Ascending aorta (tissue), 2 donors: ENCODE measurements around the gene RALA. TPM values are rescaled to one million over a fixed set of nuclear protein-coding genes. Genes with fewer than 3 reads are reported as not detected.

Source experiments
- DNase-seq, 2 donors: peaks; one replicate each; pipeline ENCODE4 v3.0.0-alpha.2; 2019; ENCODE audit warnings: low spot score in 2 of 2
- H3K27ac ChIP-seq, 2 donors: fragments of 200-600 bp; sonication (generic); one replicate each; pipeline ENCODE4 v1.5.1; 2016 to 2017; ENCODE audit warnings: mild to moderate bottlenecking in 1 of 2
- H3K27me3 ChIP-seq: fragments of 200-600 bp; sonication (generic); one replicate; pipeline ENCODE4 v1.5.1; 2017
- H3K36me3 ChIP-seq, 2 donors: fragments of 200-600 bp; sonication (generic); one replicate each; pipeline ENCODE4 v1.5.1; 2016
- H3K4me1 ChIP-seq, 2 donors: fragments of 200-600 bp; sonication (generic); one replicate each; pipeline ENCODE4 v1.5.1; 2016 to 2017; ENCODE audit warnings: mild to moderate bottlenecking in 1 of 2
- H3K4me3 ChIP-seq, 2 donors: fragments of 200-600 bp; sonication (generic); one replicate each; pipeline ENCODE4 v1.5.1; 2016 to 2017; ENCODE audit warnings: mild to moderate bottlenecking in 1 of 2
- H3K9me3 ChIP-seq, 2 donors: fragments of 200-600 bp; sonication (generic); one replicate each; pipeline ENCODE4 v1.5.1; 2016
- CTCF ChIP-seq, 3 experiments: fragments of 200-600 bp in 2 of 3; fragments of 450-650 bp in 1 of 3; sonication (generic) in 2 of 3; IDR thresholded peaks; one replicate each; pipeline ENCODE4 v1.5.1; 2016 to 2019; ENCODE audit warnings: antibody characterized with exemption in 3 of 3, mild to moderate bottlenecking in 1 of 3, moderate library complexity in 1 of 3
- intact Hi-C: fragments of 100-400 bp; cut with DNase I; formaldehyde crosslinking; loops from one replicate; pipeline ENCODE4 v1.15.1; 2023
- total RNA-seq: library from RNA; depleted of rRNA; stranded (reverse); fragments of >200 nt; gene quantifications from one replicate; pipeline ENCODE4 v1.1.0, GENCODE V29; 2016

RALA gene
- total RNA-seq, 1 donor from 2014 or later = 6.0 TPM

GRCh38 chr7:39734633-39735004 is 111.2 kb downstream of the RALA start:
- H3K4me3 ChIP-seq = peak overlapping the region; percentile 66 to 76

GRCh38 chr7:39735903-39736302 is 112.5 kb downstream of the RALA start:
- H3K4me1 ChIP-seq = peaks cover 0 to 9% of the 10 kb centered on the region in 2 donors
- H3K27me3 ChIP-seq = no peaks in the 10 kb centered on the region
- no peak overlapping the region for H3K27ac ChIP-seq
- no peaks in the 10 kb centered on the region for H3K9me3 ChIP-seq
- intact Hi-C loops = no loop called here
- H3K4me3 ChIP-seq = no peak overlapping the region
- DNase-seq = no peak
- no peaks in the 10 kb centered on the region for H3K36me3 ChIP-seq
- no peak for TF ChIP-seq CTCF (IDR thresholded peaks at IDR 0.05)

More at GRCh38 chr7:39734633-39735004, 111.2 kb downstream of the RALA start:
- Histone ChIP-seq H3K27ac (no peak overlapping the region), H3K27me3 (no peaks in the 10 kb centered on the region), H3K36me3 (no peaks in the 10 kb centered on the region), H3K9me3 (no peaks in the 10 kb centered on the region), H3K4me1 (peaks cover 0 to 9% of the 10 kb centered on the region in 2 donors)
- TF ChIP-seq CTCF (IDR thresholded peaks at IDR 0.05) = no peak
- intact Hi-C loops = loop anchor here (5.0 kb wide), 2 partner anchors 167 to 213 kb away; partner anchors contain the start of gene YAE1
- DNase-seq = no peak

DNA sequence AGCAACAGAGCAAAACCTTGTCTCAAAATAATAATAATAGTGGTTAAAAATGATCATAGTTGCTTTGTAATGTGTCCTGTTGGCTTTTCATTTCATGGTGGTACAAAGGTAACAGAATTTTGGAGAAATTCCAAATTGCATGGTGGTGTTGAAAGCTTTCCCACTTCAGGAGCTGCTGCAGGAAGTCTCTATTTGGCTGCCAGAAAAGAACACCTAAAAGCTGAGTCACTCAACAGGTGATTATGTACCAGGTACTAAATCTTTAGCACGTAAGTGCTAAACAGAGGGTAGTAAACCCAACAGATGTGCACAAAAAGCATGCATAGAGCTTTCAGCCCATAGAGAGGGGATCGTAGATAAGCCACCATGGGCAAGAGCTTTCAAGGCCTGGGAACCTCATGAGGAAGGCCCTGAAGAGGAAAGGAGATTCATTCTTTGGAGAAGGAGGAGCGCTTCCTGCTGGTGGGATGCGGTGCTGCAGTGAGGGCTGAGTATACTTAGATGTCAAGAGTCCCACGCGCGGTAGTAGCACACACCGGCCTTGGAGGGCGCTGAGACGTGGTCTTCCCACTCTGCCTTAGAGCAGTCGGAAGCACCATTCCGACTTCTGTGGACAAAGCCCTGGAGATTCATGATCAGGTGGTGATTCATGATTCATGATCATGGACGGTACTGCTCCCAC is 118.7 kb downstream of the RALA start:
- intact Hi-C loops = no loop called here
- H3K27ac ChIP-seq = no peak overlapping the region
- no peak for DNase-seq
- H3K27me3 ChIP-seq = no peaks in the 10 kb centered on the region
- no peaks in the 10 kb centered on the region for H3K4me1 ChIP-seq
- peak in 1 of 3 experiments; percentile 16 for TF ChIP-seq CTCF (IDR thresholded peaks at IDR 0.05)
- H3K4me3 ChIP-seq = no peak overlapping the region
- H3K36me3 ChIP-seq = no peaks in the 10 kb centered on the region
- no peaks in the 10 kb centered on the region for H3K9me3 ChIP-seq

DNA sequence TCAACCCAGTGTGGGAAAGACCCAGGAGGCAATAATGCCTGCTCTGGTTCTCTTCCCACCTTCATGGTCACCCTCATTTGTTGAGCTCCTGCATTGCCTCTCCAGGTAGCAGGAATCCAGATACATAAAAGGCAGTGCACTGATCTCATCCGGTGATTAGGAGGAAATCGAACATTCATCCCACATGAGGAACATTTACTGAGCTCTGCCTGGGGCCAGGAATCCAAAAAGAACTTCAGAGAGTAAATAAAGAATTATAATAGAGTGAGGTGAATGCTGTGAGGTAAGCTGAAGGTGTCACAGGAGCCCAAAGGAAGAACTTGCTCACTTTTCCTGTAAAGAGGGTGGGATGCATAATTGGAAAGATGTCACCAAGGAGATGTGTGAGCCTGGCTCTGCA is 121.2 kb downstream of the RALA start:
- Histone ChIP-seq H3K27ac (no peak overlapping the region), H3K4me3 (no peak overlapping the region), H3K9me3 (no peaks in the 10 kb centered on the region), H3K4me1 (no peaks in the 10 kb centered on the region), H3K27me3 (no peaks in the 10 kb centered on the region), H3K36me3 (no peaks in the 10 kb centered on the region)
- intact Hi-C loops = loop anchor here (5.0 kb wide), 1 partner anchor 122 kb away; the partner anchor contains the start of gene RALA
- no peak for TF ChIP-seq CTCF (IDR thresholded peaks at IDR 0.05)
- DNase-seq = no peak

DNA sequence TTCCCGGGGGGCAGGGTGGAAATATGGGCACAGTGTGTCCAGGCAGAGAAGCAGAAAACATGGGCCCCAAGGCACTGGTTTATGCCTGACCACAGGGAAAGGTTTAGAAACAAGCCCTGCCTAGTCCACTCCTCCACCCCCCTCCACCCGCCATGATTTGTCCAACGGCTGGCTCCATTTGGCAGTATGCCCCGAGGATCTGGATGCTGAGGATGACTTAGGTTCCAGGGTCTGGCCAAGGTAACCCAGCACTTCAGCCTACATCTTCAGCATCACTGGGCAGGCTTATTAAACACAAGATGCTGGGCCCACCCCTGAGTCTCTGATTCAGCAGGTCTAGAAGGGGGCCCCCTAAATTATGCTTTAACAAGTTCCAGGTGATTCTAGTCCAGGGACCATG is 121.9 kb downstream of the RALA start:
- H3K9me3 ChIP-seq = no peaks in the 10 kb centered on the region
- H3K36me3 ChIP-seq = no peaks in the 10 kb centered on the region
- H3K27me3 ChIP-seq = no peaks in the 10 kb centered on the region
- TF ChIP-seq CTCF (IDR thresholded peaks at IDR 0.05) = no peak
- intact Hi-C loops = loop anchor here (5.0 kb wide), 1 partner anchor 123 kb away; the partner anchor contains the start of gene RALA
- no peak for DNase-seq
- no peaks in the 10 kb centered on the region for H3K4me1 ChIP-seq
- H3K4me3 ChIP-seq = no peak overlapping the region
- no peak overlapping the region for H3K27ac ChIP-seq
